ENCODE measurements around the gene ENPP5.
A peak's percentile ranks its signal among the peaks of the same experiment; 100 is the strongest.
"Not testable (repeated sequence)": the region's sequence is repeated elsewhere in the genome, so short reads cannot be mapped to it uniquely, and the experiment has no call there.

The ENPP5 gene

DNA sequence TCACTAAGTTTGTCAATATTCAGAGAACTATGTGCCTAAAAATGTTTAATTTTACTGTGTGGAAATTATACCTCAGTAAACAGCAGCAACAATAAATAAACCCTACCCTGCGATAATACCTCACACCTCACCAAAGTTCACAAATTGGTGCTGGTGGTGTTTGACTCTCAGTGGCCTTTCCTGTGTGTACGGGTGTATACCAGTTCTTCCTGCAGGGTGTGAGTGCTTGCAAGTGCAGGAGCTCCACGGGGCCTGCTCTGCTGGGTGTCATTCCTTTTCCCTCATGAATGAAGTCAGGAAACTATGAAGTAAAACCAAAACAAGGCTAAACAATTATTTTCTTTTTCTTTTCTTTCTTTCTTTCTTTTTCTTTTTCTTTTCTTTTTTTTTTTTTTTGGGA, 4.1 kb upstream of the ENPP5 start:
- no peak for DNase-seq

DNA sequence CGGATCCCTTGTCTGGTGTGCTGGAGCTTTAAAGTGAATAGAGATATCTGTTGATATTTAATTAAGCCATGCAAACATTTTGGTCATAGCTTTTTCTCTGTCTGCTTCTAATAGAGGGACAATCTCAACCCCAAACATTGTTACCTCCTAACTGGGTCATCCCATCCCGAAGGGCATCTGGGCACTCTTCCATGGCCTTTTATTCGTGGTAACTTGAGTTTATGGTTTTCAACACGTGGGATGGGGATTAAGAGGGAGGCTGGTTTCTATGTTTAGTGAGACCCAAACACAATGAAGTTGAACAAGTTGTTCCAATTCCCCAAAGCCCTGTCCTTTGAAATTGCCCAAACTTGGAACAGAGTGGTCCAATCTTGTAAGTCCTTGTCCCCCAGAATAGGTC, 1.4 kb upstream of the ENPP5 start:
- DNase-seq = no peak

GRCh38 chr6:46160102-46160501, 10.7 kb downstream of the ENPP5 start:
- DNase-seq = no peak

DNA sequence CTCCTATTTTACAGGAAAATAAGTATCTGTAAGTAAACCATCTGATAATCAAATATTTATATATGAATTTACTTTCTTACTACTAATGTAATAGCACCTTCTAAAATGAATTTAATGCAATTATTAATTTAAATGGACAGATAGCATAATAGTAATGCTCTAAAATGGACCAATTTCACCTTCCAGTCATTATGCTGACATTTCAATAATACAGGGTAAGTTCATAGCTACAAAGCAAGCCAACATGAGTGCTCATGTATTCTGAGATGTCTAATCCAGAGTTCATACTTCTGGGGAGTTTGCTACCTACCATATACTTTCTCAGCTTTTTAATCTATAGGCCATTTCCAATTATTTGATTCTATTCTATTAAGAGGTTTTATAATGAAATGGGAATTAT, 11.6 kb downstream of the ENPP5 start:
- DNase-seq = no peak

GRCh38 chr6:46156701-46157100, 14.1 kb downstream of the ENPP5 start:
- DNase-seq = no peak

DNA sequence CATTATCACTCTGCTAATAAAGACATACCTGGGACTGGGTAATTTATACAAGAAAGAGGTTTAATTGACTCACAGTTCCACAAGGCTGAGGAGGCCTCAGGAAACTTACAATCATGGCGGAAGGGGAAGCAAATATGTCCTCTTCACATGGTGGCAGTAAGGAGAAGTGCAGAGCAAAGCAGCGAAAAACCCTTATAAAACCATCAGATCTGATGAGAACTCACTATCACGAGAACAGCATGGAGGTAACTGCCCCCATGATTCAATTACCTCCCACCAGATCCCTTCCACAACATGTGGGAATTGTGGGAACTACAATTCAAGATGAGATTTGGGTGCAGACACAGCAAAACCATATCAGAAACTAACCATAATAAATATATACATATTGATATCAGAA, 21.7 kb downstream of the ENPP5 start:
- not testable (repeated sequence) for DNase-seq

- DNase-seq = no peak
Measured at GRCh38 chr6:46144270-46144669, 26.5 kb downstream of the ENPP5 start.

- no peak for DNase-seq
Measured at GRCh38 chr6:46138281-46138680, 32.5 kb downstream of the ENPP5 start.

- no peak for DNase-seq
Measured at GRCh38 chr6:46137387-46137786, 33.4 kb downstream of the ENPP5 start.

- DNase-seq = no peak
Measured at GRCh38 chr6:46136831-46137230, 33.9 kb downstream of the ENPP5 start.

DNA sequence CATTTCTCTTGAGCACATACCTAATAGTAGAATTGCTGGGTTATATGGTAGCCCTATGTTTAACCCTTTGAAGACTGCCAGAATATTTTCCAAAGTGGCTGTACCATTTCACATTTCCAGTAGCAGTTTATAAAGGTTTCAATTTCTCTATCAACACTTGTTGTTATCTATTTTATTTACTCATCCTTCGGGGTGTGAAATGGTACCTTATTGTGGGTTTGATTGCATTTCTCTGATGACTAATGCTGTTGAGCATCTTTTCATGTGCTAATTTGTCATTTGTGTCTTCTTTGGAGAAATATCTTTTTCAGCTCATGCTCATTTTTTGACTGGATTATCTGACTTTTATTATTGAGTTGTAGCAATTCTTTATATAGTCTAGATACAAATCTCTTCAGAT, 35.6 kb downstream of the ENPP5 start:
- no peak for DNase-seq

DNA sequence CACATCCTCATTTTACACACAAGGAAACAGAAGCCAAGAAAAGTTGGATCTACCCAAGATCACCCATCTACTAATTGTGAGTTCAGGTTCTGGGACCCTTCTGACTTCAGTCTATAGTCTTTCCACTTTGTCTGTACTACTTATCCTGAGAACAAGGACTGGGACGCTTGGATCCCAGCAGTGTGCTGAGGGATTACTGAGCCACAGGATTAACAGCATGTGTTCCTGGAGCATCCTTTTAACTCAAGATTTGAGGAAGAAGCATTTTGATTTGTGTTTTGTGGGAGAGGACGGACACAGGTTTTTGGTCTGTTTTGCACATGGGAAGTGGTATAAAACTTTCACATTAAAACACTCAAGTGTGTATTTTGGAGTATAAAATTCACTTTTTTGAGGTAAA, 36.6 kb downstream of the ENPP5 start:
- no peak for DNase-seq

GRCh38 chr6:46131291-46131690, 39.5 kb downstream of the ENPP5 start:
- not testable (repeated sequence) for DNase-seq

DNA sequence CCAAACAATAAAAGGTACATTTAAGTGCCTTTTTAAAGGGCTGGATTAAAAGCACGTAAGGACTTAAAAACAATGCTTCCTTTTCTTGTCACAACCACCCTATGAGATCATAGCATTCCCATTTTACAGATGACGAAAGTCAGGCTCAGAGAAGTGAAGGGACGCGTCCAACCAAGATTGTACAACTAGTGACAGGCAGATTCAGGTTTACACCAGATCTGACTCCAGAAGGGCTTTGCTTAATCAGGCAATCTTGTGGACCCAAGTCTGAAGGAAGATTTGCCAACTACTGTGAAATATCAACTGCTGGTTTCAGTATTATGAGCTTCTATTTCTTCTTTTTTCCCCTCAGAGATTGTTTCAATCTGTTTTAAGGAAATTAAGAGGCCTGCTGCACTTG, 40.1 kb downstream of the ENPP5 start:
- DNase-seq = peak; percentile 48 to 56

- DNase-seq = peak; percentile 97 to 98
Measured at GRCh38 chr6:46129629-46130511, 40.9 kb downstream of the ENPP5 start, which contains the start of gene ENPP4. Gene ENPP4, plus strand, starts transcription at chr6:46129989. Its CDS starts 9,595 bp downstream, at chr6:46139584.

DNA sequence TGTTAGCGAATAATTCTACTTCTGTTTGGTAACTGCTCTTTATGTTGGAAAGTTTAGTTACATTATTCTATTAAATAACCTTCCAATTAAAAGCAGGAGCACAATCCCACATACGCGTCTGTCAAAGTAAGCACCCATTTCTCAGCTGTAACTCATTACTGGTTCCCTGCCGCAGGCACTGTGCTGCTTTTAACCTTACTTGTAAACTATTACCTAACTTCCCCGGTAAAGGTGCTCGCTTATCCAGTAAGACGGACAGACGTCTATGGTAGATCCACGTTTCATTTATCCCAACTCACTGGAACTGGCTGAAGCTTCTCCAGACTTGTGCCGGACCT, 41.5 kb downstream of the ENPP5 start:
- peak in 1 of 2 experiments; percentile 44 for DNase-seq

GRCh38 chr6:46128476-46128875, 42.3 kb downstream of the ENPP5 start:
- peak; percentile 47 to 54 for DNase-seq

- DNase-seq = not testable (repeated sequence)
Measured at GRCh38 chr6:46119679-46120078, 51.1 kb downstream of the ENPP5 start.

- DNase-seq = no peak
Measured at GRCh38 chr6:46118836-46119235, 51.9 kb downstream of the ENPP5 start.

GRCh38 chr6:46118157-46118556, 52.6 kb downstream of the ENPP5 start:
- no peak for DNase-seq

GRCh38 chr6:46116289-46116688, 54.5 kb downstream of the ENPP5 start:
- DNase-seq = no peak

DNA sequence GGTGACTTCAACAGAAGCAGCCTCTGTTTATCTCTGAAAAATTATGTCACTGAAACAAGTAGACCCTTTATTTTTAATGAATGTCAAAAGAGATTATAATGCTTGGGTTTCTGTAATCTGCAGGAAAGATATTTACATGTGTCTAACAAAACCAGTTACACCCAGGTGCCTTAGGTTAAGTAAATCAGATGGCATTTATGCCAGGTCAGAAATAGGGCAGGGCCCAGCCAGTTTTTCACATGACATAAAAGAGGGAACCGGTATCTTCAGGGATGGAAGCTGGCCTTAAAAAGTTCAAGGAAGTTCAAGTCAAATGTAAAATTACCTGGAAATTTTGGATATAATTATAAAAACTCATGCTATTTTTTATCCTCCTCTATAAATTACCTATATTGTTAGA, 55.1 kb downstream of the ENPP5 start:
- DNase-seq = no peak

DNA sequence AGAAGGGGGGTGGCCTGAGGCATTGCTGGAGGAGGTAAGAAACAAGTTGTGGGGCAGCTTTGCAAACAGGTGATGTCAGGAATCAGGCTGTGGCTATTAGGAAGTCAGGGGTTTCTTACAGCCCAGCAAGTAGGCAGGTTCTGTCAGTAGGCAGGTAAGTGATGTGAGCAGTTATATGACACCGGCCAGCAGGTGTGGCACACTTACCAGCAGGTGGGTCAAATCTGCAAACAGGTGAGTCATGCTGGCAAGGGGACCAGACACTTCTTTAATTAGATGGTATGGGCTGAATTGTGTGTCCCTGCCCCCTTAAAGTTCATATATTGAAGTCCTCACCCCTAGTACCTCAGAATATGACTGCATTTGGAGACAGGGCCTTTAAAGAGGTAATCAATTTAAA, 57.4 kb downstream of the ENPP5 start:
- no peak for DNase-seq
